ENCODE measurements around the gene SFXN5. TPM values are rescaled to one million over a fixed set of nuclear protein-coding genes. Genes with fewer than 3 reads are reported as not detected.

The SFXN5 gene
- total and polyA plus RNA-seq, 2 of the 8 experiments (the other 6 are each of a cell fraction or from before 2014, with no cell fraction given), result 29.3 to 33.1 TPM

- 0 out of 2 replicates have a peak, but pooled peaks have one; percentile 12 for TF ChIP-seq YY1 (IDR thresholded peaks at IDR 0.05; ENCODE audit: low read depth, low read length)
- no peak for TF ChIP-seq GABPA (IDR thresholded peaks at IDR 0.05; ENCODE audit: borderline replicate concordance, insufficient read depth, low read length)
Measured at GRCh38 chr2:73111073-73112025, 39.8 kb upstream of the SFXN5 start (continued).
